CD4-positive, alpha-beta memory T cell (primary cell): ENCODE results near the gene ANKRD11. TPM values are rescaled to one million over a fixed set of nuclear protein-coding genes. Genes with fewer than 3 reads are reported as not detected.
"Not testable (repeated sequence)": the region's sequence is repeated elsewhere in the genome, so short reads cannot be mapped to it uniquely, and the experiment has no call there.

Source experiments
- CTCF ChIA-PET: fragments of 350-600 bp; sonication (Branson Sonifier 250); formaldehyde crosslinking; loops from one replicate; lab custom pipeline; 2021; ENCODE audit warnings: inconsistent platforms; ENCODE audit not compliant: partially characterized antibody; lab: Charles Lee
- POLR2A ChIA-PET: fragments of 350-600 bp; sonication (Branson Sonifier 250); formaldehyde crosslinking; loops from one replicate; lab custom pipeline; 2021; ENCODE audit not compliant: partially characterized antibody; lab: Charles Lee
- DNase-seq, 5 donors: peaks; one replicate each; pipeline versions ENCODE4 v3.0.0 to v3.0.0-alpha.2; 2020 to 2022; ENCODE audit warnings: mixed read lengths in 1 of 5
- H3K27ac ChIP-seq: one replicate; pipeline ENCODE4 v1.7.0; 2013; ENCODE audit warnings: low read depth, low read length
- H3K27me3 ChIP-seq: 2 replicates; pipeline ENCODE4 v1.7.0; 2013; ENCODE audit warnings: mild to moderate bottlenecking, low read length, moderate library complexity; ENCODE audit not compliant: insufficient read depth
- H3K36me3 ChIP-seq: 2 replicates; pipeline ENCODE4 v1.7.0; 2013; ENCODE audit warnings: mild to moderate bottlenecking, low read length, moderate library complexity; ENCODE audit not compliant: insufficient read depth
- H3K4me1 ChIP-seq: 2 replicates; pipeline ENCODE4 v1.7.0; 2013; ENCODE audit warnings: mild to moderate bottlenecking, low read length, moderate library complexity; ENCODE audit not compliant: insufficient read depth
- H3K4me3 ChIP-seq, 2 donors: one replicate each; pipeline ENCODE4 v1.7.0; 2013; ENCODE audit warnings: low read length in 2 of 2, mild to moderate bottlenecking in 1 of 2
- H3K9me3 ChIP-seq, 2 donors: one replicate each; pipeline ENCODE4 v1.7.0; 2013; ENCODE audit warnings: low read length in 2 of 2, control low read depth in 1 of 2; ENCODE audit not compliant: control insufficient read depth in 1 of 2
- H3K27ac Mint-ChIP-seq, 7 donors: one replicate each; pipeline ENCODE4 v1.8.0; 2020 to 2021; ENCODE audit warnings: mixed read lengths in 7 of 7, mild to moderate bottlenecking in 6 of 7, inconsistent platforms in 3 of 7, moderate library complexity in 3 of 7
- H3K27me3 Mint-ChIP-seq, 2 donors: one replicate each; pipeline ENCODE4 v1.8.0; 2020 to 2021; ENCODE audit warnings: mixed read lengths in 2 of 2
- H3K36me3 Mint-ChIP-seq, 2 donors: one replicate each; pipeline ENCODE4 v1.8.0; 2020 to 2021; ENCODE audit warnings: mixed read lengths in 2 of 2, inconsistent platforms in 1 of 2, mild to moderate bottlenecking in 1 of 2
- H3K4me1 Mint-ChIP-seq, 4 donors: one replicate each; pipeline ENCODE4 v1.8.0; 2020 to 2021; ENCODE audit warnings: mixed read lengths in 4 of 4, mild to moderate bottlenecking in 1 of 4
- H3K4me3 Mint-ChIP-seq, 8 donors: one replicate each; pipeline ENCODE4 v1.8.0; 2020 to 2021; ENCODE audit warnings: mixed read lengths in 8 of 8, mild to moderate bottlenecking in 7 of 8, moderate library complexity in 6 of 8, inconsistent platforms in 3 of 8
- H3K9me3 Mint-ChIP-seq, 8 donors: one replicate each; pipeline ENCODE4 v1.8.0; 2020 to 2021; ENCODE audit warnings: mixed read lengths in 8 of 8, mild to moderate bottlenecking in 5 of 8, inconsistent platforms in 3 of 8, moderate library complexity in 1 of 8
- intact Hi-C: fragments of 100-400 bp; cut with micrococcal nuclease; formaldehyde crosslinking; loops from one replicate; pipeline ENCODE4 v1.15.1; 2023
- polyA plus RNA-seq, 2 donors: library from polyadenylated mRNA; unstranded; fragments of 300-500 nt; fragmentation: Illumina TruSeq; gene quantifications; one replicate each; pipeline ENCODE4 v1.2.3, GENCODE V29; 2021
- total RNA-seq, 2 experiments: library from RNA; stranded (reverse); gene quantifications; one replicate each; pipeline ENCODE4 v1.2.3, GENCODE V29; 2021

The ANKRD11 gene
- total and polyA plus RNA-seq, 4 experiments from 2014 or later = 3.9 to 246 (median 140) TPM

- H3K4me3 Mint-ChIP-seq = peak overlapping the region in 6 of 8 donors; percentile 15 to 36 (median 20)
- intact Hi-C loops = no loop called here
Measured at GRCh38 chr16:89455692-89456091, 34.7 kb downstream of the ANKRD11 start.

GRCh38 chr16:89455178-89455577, 35.2 kb downstream of the ANKRD11 start:
- ChIA-PET POLR2A (interaction anchor here (1.1 to 2.4 kb wide), 5 partner anchors 8 to 139 kb away, joined by 3 to 9 read pairs (median 3); partner anchors contain the start of gene ANKRD11), CTCF (interaction anchor here (1.1 to 1.8 kb wide), 4 partner anchors 10 to 53 kb away, joined by 3 to 5 read pairs (median 3); no protein-coding TSS in a partner anchor)
- no peaks in the 10 kb centered on the region for H3K27me3 ChIP-seq
- peak overlapping the region in 5 of 8 donors; percentile 16 to 67 (median 36) for H3K4me3 Mint-ChIP-seq
- no peaks in the 10 kb centered on the region for H3K27me3 Mint-ChIP-seq
- intact Hi-C loops = no loop called here
- H3K4me1 ChIP-seq = peaks cover 83% of the 10 kb centered on the region
- DNase-seq = peak in 1 of 5 donors; percentile 49
- no peak overlapping the region for H3K27ac ChIP-seq
- no peaks in the 10 kb centered on the region for H3K9me3 ChIP-seq
- H3K4me1 Mint-ChIP-seq = peaks cover 56 to 82% (median 61%) of the 10 kb centered on the region in 4 donors
- peak overlapping the region in 5 of 7 donors; percentile 15 to 61 (median 36) for H3K27ac Mint-ChIP-seq
- H3K36me3 Mint-ChIP-seq = peaks cover 7 to 16% of the 10 kb centered on the region in 2 donors
- no peak overlapping the region for H3K4me3 ChIP-seq
- H3K9me3 Mint-ChIP-seq = no peaks in the 10 kb centered on the region
- no peaks in the 10 kb centered on the region for H3K36me3 ChIP-seq

More at GRCh38 chr16:89455692-89456091, 34.7 kb downstream of the ANKRD11 start:
- Histone ChIP-seq H3K36me3 (no peaks in the 10 kb centered on the region), H3K4me3 (no peak overlapping the region), H3K27ac (no peak overlapping the region), H3K9me3 (no peaks in the 10 kb centered on the region), H3K27me3 (no peaks in the 10 kb centered on the region), H3K4me1 (peaks cover 81% of the 10 kb centered on the region)
- Mint-ChIP-seq H3K27ac (peak overlapping the region in 3 of 7 donors; percentile 36 to 68 (median 60)), H3K36me3 (peaks cover 7 to 19% of the 10 kb centered on the region in 2 donors), H3K4me1 (peaks cover 54 to 81% (median 62%) of the 10 kb centered on the region in 4 donors), H3K9me3 (no peaks in the 10 kb centered on the region), H3K27me3 (no peaks in the 10 kb centered on the region)
- ChIA-PET CTCF (interaction anchor here (1.0 to 1.8 kb wide), 5 partner anchors 9 to 54 kb away, joined by 3 to 5 read pairs (median 3); no protein-coding TSS in a partner anchor), POLR2A (interaction anchor here (1.1 to 2.4 kb wide), 5 partner anchors 9 to 140 kb away, joined by 3 to 9 read pairs (median 3); partner anchors contain the start of gene ANKRD11)
- no peak for DNase-seq

- H3K27ac Mint-ChIP-seq = peak overlapping the region in 3 of 7 donors; percentile 54 to 84 (median 71)
- intact Hi-C loops, H3K27me3 Mint-ChIP-seq, H3K27ac ChIP-seq, H3K36me3 ChIP-seq, DNase-seq, H3K4me3 ChIP-seq, H3K27me3 ChIP-seq, H3K9me3 ChIP-seq, H3K9me3 Mint-ChIP-seq: not testable (repeated sequence)
- peaks cover 87% of the 10 kb centered on the region for H3K4me1 ChIP-seq
- H3K36me3 Mint-ChIP-seq = peaks cover 7 to 16% of the 10 kb centered on the region in 2 donors
- ChIA-PET CTCF (interaction anchor here (1.1 to 1.8 kb wide), 4 partner anchors 9 to 53 kb away, joined by 3 to 5 read pairs (median 3); no protein-coding TSS in a partner anchor), POLR2A (interaction anchor here (1.1 to 2.4 kb wide), 5 partner anchors 7 to 139 kb away, joined by 3 to 9 read pairs (median 3); partner anchors contain the start of gene ANKRD11)
- H3K4me3 Mint-ChIP-seq = peak overlapping the region in 5 of 8 donors; percentile 52 to 81 (median 80)
- H3K4me1 Mint-ChIP-seq = peaks cover 62 to 86% (median 64%) of the 10 kb centered on the region in 4 donors
Measured at GRCh38 chr16:89454378-89455125, 35.8 kb downstream of the ANKRD11 start.

- H3K27me3 Mint-ChIP-seq = no peaks in the 10 kb centered on the region
- no peak for DNase-seq
- H3K27ac ChIP-seq = no peak overlapping the region
- POLR2A ChIA-PET = interaction anchor here (2.4 kb wide), 1 partner anchor 12 kb away, joined by 9 read pairs; no protein-coding TSS in a partner anchor
- H3K9me3 ChIP-seq = no peaks in the 10 kb centered on the region
- no peaks in the 10 kb centered on the region for H3K36me3 ChIP-seq
- no peak overlapping the region for H3K4me3 ChIP-seq
- CTCF ChIA-PET = no interaction called here
- H3K27me3 ChIP-seq = no peaks in the 10 kb centered on the region
- peaks cover 58 to 86% (median 59%) of the 10 kb centered on the region in 4 donors for H3K4me1 Mint-ChIP-seq
- H3K4me3 Mint-ChIP-seq = peak overlapping the region in 7 of 8 donors; percentile 52 to 81 (median 78)
- intact Hi-C loops = no loop called here
- peaks cover 7 to 11% of the 10 kb centered on the region in 2 donors for H3K36me3 Mint-ChIP-seq
- H3K9me3 Mint-ChIP-seq = no peaks in the 10 kb centered on the region
- H3K27ac Mint-ChIP-seq = peak overlapping the region; percentile 63 to 84 (median 75)
- peaks cover 89% of the 10 kb centered on the region for H3K4me1 ChIP-seq
Measured at GRCh38 chr16:89453501-89454321, 36.6 kb downstream of the ANKRD11 start.

- no peaks in the 10 kb centered on the region for H3K36me3 ChIP-seq
- H3K4me1 ChIP-seq = peaks cover 96% of the 10 kb centered on the region
- Mint-ChIP-seq H3K9me3 (no peaks in the 10 kb centered on the region), H3K36me3 (peaks cover 7 to 8% of the 10 kb centered on the region in 2 donors), H3K27me3 (no peaks in the 10 kb centered on the region), H3K27ac (peak overlapping the region; percentile 2 to 90 (median 74)), H3K4me1 (peaks cover 53 to 89% (median 62%) of the 10 kb centered on the region in 4 donors), H3K4me3 (peak overlapping the region in 6 of 8 donors; percentile 36 to 81 (median 70))
- intact Hi-C loops = no loop called here
- ChIA-PET CTCF (no interaction called here), POLR2A (no interaction called here)
- H3K27ac ChIP-seq = no peak overlapping the region
- H3K27me3 ChIP-seq = no peaks in the 10 kb centered on the region
- no peak overlapping the region for H3K4me3 ChIP-seq
- no peak for DNase-seq
- H3K9me3 ChIP-seq = no peaks in the 10 kb centered on the region
Measured at GRCh38 chr16:89452925-89453324, 37.4 kb downstream of the ANKRD11 start.

GRCh38 chr16:89452241-89452640, 38.1 kb downstream of the ANKRD11 start:
- no peaks in the 10 kb centered on the region for H3K9me3 Mint-ChIP-seq
- ChIA-PET CTCF (no interaction called here), POLR2A (interaction anchor here (0.7 to 1.5 kb wide), 3 partner anchors 16 to 32 kb away, joined by 3 to 4 read pairs (median 3); no protein-coding TSS in a partner anchor)
- H3K36me3 ChIP-seq = no peaks in the 10 kb centered on the region
- H3K9me3 ChIP-seq = no peaks in the 10 kb centered on the region
- H3K27ac Mint-ChIP-seq = peak overlapping the region in 4 of 7 donors; percentile 29 to 71 (median 61)
- no peaks in the 10 kb centered on the region for H3K27me3 Mint-ChIP-seq
- H3K4me3 Mint-ChIP-seq = peak overlapping the region in 7 of 8 donors; percentile 31 to 81 (median 55)
- intact Hi-C loops = no loop called here
- peaks cover 96% of the 10 kb centered on the region for H3K4me1 ChIP-seq
- DNase-seq = peak in 1 of 5 donors; percentile 19
- no peak overlapping the region for H3K4me3 ChIP-seq
- H3K27ac ChIP-seq = no peak overlapping the region
- H3K27me3 ChIP-seq = no peaks in the 10 kb centered on the region
- peaks cover 7 to 8% of the 10 kb centered on the region in 2 donors for H3K36me3 Mint-ChIP-seq
- H3K4me1 Mint-ChIP-seq = peaks cover 48 to 90% (median 62%) of the 10 kb centered on the region in 4 donors
